IPS-15b (cell line): Measurements from ENCODE around the gene ADPRHL1.
"Not testable (repeated sequence)": the region's sequence is repeated elsewhere in the genome, so short reads cannot be mapped to it uniquely, and the experiment has no call there.

Experiments used
- H3K27me3 ChIP-seq: one replicate; pipeline ENCODE4 v1.6.1; 2013; ENCODE audit warnings: low read length; ENCODE audit not compliant: control insufficient read depth, insufficient read depth
- H3K36me3 ChIP-seq: one replicate; pipeline ENCODE4 v1.6.1; 2013; ENCODE audit warnings: low read length; ENCODE audit not compliant: control insufficient read depth, insufficient read depth
- H3K4me1 ChIP-seq: one replicate; pipeline ENCODE4 v1.6.1; 2013; ENCODE audit warnings: mild to moderate bottlenecking, low read length; ENCODE audit not compliant: control insufficient read depth, insufficient read depth
- H3K4me3 ChIP-seq: one replicate; pipeline ENCODE4 v1.5.1; 2013; ENCODE audit warnings: low read depth, low read length
- H3K9ac ChIP-seq: one replicate; pipeline ENCODE4 v1.6.1; 2013; ENCODE audit warnings: low read depth, mild to moderate bottlenecking, low read length
- H3K9me3 ChIP-seq: one replicate; pipeline ENCODE4 v1.6.1; 2013; ENCODE audit warnings: mild to moderate bottlenecking, low read length; ENCODE audit not compliant: control insufficient read depth, insufficient read depth

Gene ADPRHL1

DNA sequence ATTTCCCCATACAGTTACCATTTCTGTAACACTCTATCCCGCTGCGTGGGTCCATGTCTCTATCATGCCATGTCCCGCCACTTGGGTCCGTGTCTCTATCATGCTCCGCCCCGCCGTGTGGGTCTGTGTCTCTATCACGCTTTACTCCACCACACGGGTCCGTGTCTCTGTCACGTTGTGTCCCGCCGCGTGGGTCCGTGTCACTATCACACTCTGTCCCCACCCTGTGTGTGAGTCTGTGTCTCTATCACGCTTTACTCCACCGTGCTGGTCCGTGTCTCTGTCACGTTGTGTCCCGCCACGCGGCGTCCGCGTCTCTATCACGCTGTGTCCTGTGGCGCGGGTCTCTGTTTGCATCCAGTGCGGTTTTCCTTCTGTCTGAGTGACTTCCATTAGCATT is 11.6 kb downstream of the ADPRHL1 start:
- H3K9me3 ChIP-seq, result no peaks in the 10 kb centered on the region

GRCh38 chr13:113437408-113438010 is 15.8 kb downstream of the ADPRHL1 start:
- no peaks in the 10 kb centered on the region for H3K4me1 ChIP-seq
- no peak overlapping the region for H3K4me3 ChIP-seq
- H3K9ac ChIP-seq, result no peak overlapping the region
- H3K9me3 ChIP-seq, result no peaks in the 10 kb centered on the region
- no peaks in the 10 kb centered on the region for H3K36me3 ChIP-seq
- H3K27me3 ChIP-seq, result no peaks in the 10 kb centered on the region

More for the DNA sequence above, 11.6 kb downstream of the ADPRHL1 start:
- H3K4me3 ChIP-seq, result no peak overlapping the region
- H3K36me3 ChIP-seq, result peaks cover 2% of the 10 kb centered on the region
- H3K9ac ChIP-seq, result no peak overlapping the region
- H3K4me1 ChIP-seq, result peaks cover 2% of the 10 kb centered on the region
- no peaks in the 10 kb centered on the region for H3K27me3 ChIP-seq

GRCh38 chr13:113436866-113437265 is 16.4 kb downstream of the ADPRHL1 start:
- H3K4me1 ChIP-seq, H3K27me3 ChIP-seq, H3K9ac ChIP-seq, H3K4me3 ChIP-seq, H3K36me3 ChIP-seq, H3K9me3 ChIP-seq: not testable (repeated sequence)

- not testable (repeated sequence) for H3K4me1 ChIP-seq, H3K9me3 ChIP-seq, H3K36me3 ChIP-seq, H3K9ac ChIP-seq, H3K4me3 ChIP-seq, H3K27me3 ChIP-seq
Measured at GRCh38 chr13:113435907-113436306, 17.4 kb downstream of the ADPRHL1 start.

DNA sequence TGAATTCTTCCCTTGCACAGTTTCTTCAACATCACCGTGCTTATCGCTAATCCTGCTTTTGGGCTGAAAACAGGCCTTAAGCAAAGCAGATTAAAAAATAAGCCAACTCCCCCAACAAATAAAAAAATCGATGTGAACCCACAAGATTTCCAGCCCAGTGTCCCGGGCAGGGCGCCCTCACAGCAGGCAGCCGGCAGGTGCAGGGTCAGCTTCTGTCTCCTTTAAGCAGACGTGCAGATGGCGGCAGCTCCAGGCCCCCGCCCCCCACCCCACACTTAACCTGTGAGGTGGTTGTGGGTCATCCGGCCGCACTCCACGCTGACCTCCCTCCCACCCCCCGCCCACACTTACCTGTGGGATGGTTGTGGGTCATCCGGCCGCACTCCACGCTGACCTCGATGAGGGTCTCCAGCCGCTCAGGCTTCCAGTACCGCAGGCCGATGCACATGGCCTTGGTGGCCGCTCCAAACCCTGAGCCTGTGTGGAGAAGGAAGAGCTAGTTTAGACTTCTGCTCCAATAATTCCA is 19.8 kb downstream of the ADPRHL1 start:
- H3K4me1 ChIP-seq, result no peaks in the 10 kb centered on the region
- no peaks in the 10 kb centered on the region for H3K36me3 ChIP-seq
- H3K27me3 ChIP-seq, result no peaks in the 10 kb centered on the region
- no peak overlapping the region for H3K4me3 ChIP-seq
- H3K9ac ChIP-seq, result no peak overlapping the region
- H3K9me3 ChIP-seq, result no peaks in the 10 kb centered on the region

DNA sequence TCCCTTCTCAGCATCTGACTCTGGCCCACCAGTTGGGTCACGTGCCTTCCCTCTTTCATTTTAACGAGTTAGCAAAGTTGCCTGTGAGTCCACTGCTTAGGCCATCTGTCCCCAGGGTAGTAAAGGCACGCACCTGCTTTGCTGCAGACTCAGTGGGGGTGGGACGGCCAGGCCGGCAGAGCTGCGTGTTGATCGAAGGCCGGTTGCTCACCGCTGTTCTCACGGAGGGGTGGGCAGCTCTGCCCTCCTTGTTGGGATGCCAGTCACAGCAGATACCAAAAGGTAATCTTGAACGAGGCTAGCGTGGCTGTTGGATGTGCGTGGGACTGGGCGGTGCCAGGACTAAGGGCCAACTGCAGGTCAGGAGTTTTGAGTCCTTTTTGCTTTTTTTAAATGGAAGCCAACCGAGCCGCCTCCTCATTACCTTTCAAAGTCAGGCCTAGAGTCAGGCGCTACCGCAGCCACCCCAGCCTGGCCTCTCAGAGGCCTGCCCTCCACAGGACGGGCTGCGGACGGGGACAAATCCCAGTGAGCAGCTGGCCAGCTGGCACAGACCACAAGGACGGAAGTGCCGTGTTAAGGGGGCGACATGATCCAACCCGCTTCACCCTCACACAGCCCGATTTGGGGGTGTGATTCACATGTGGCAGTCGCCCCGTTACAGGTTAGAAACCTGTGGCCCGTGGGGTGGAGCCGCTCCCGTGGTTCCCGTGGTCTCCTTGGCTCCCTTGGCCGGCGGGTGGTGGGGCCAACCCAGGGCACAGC is 20.6 kb downstream of the ADPRHL1 start:
- Histone ChIP-seq H3K9ac (no peak overlapping the region), H3K36me3 (no peaks in the 10 kb centered on the region), H3K27me3 (no peaks in the 10 kb centered on the region), H3K4me1 (no peaks in the 10 kb centered on the region), H3K4me3 (no peak overlapping the region), H3K9me3 (no peaks in the 10 kb centered on the region)

- Histone ChIP-seq H3K4me3 (no peak overlapping the region), H3K4me1 (no peaks in the 10 kb centered on the region), H3K36me3 (no peaks in the 10 kb centered on the region), H3K9ac (no peak overlapping the region), H3K27me3 (no peaks in the 10 kb centered on the region), H3K9me3 (no peaks in the 10 kb centered on the region)
Measured at GRCh38 chr13:113431171-113431570, 22.1 kb downstream of the ADPRHL1 start.

DNA sequence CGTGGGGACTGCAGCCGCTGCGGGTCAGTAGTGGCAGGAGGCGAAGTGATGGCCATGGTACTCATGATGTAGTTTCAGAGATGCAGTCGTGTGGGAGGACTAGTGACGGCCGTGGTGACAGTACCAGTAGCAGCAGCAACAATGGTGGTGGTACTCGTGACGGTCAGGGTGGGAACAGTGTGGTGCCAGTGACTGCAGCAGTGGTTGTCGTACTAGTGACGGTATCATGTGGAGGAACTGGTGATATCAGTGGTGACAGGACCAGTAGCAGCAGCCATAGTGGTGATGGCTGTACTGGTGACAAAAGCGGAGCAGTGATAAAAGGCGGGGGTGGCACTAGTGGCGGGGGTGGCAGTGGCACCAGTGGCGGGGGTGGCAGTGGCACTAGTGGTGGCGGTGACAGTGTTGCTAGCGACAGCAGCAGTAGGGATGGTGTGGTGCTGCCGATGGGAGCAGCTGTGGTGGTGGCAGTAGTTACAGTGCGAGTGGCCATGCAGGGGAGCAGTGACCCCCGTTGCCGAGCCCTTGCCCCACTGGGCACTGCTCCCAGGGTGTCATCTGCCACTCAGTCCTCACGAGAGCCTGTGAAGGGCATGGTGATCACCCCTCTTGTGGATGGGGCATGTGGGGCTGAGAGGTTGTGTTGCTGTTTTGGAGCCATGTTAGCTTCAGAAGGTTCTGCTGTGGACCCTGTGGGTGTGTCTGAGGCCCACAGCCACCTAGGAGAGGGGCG is 22.7 kb downstream of the ADPRHL1 start:
- H3K9me3 ChIP-seq, result no peaks in the 10 kb centered on the region
- H3K4me3 ChIP-seq, result no peak overlapping the region
- no peaks in the 10 kb centered on the region for H3K36me3 ChIP-seq
- H3K4me1 ChIP-seq, result no peaks in the 10 kb centered on the region
- no peaks in the 10 kb centered on the region for H3K27me3 ChIP-seq
- H3K9ac ChIP-seq, result no peak overlapping the region

DNA sequence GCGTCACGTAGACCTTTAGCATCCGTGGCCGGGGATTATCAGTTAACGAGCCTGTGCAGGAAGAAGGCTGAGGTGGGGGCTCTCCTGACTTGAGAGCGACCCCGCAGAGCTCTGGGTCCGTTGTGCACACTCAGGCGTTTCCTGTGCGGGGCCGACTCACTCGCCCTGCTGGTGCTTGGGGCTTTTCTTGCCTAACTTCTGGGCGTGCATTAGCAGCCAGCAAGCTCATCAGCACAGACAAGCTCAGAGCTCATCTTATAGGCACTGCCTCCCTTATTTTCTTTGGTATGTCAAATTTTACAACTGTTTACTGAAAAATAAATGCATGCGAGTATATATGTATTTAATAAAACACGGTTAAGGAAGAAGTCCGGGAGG is 23.7 kb downstream of the ADPRHL1 start:
- H3K36me3 ChIP-seq, result no peaks in the 10 kb centered on the region

DNA sequence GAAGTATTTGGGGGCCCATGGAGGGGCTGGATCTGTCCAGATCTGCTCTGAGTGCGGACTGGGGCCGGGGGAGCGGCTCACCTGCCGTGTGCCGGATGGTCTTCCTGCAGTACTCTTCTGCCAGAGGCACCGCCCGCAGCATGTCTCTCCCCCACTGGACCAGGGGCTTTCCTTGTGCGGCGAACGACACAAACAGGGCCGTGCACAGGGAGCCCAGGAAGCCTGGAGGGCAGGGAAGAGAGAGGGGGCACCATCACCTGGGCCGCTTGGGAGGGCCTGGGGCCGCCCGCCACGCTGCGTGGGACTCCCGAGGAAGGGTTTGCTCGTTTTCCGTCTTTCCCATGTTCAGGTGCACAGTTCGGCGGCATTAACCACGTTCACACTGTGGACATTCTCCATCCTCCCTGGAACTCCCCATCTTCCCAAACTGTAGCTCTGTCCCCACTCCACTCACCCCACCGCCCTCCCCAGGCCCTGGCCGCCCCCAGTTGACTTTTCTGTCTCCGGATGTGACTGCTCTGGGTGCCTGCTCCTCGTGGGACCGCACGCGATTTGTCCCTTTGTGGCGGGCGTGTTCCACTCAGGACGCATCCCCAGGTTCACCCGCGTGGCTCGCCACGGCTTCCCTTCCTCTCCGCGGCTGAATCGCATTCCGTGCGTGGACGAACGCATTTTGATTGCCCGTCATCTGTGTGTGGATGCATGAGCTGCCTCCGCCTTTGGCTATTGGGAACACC is 24.2 kb downstream of the ADPRHL1 start:
- Histone ChIP-seq H3K4me3 (no peak overlapping the region), H3K36me3 (no peaks in the 10 kb centered on the region), H3K9ac (no peak overlapping the region), H3K4me1 (no peaks in the 10 kb centered on the region), H3K27me3 (no peaks in the 10 kb centered on the region), H3K9me3 (no peaks in the 10 kb centered on the region)

More for the DNA sequence above, 23.7 kb downstream of the ADPRHL1 start:
- H3K9me3 ChIP-seq, result no peaks in the 10 kb centered on the region
- no peak overlapping the region for H3K4me3 ChIP-seq
- no peaks in the 10 kb centered on the region for H3K27me3 ChIP-seq
- no peaks in the 10 kb centered on the region for H3K4me1 ChIP-seq
- no peak overlapping the region for H3K9ac ChIP-seq

GRCh38 chr13:113428469-113428865 is 24.8 kb downstream of the ADPRHL1 start:
- Histone ChIP-seq H3K9ac (no peak overlapping the region), H3K27me3 (no peaks in the 10 kb centered on the region), H3K9me3 (no peaks in the 10 kb centered on the region), H3K4me3 (no peak overlapping the region), H3K36me3 (no peaks in the 10 kb centered on the region), H3K4me1 (no peaks in the 10 kb centered on the region)
